GM23248 (cell line): ENCODE measurements around the gene PEAK1.

ENCODE experiments used
- EZH2 ChIP-seq: fragments of 200-600 bp; sonication (generic); IDR thresholded peaks from 2 replicates; pipeline ENCODE4 v1.6.1; 2018; ENCODE audit warnings: antibody characterized with exemption, mild to moderate bottlenecking; ENCODE audit not compliant: insufficient read depth, poor library complexity, severe bottlenecking
- EZH2phosphoT487 ChIP-seq: fragments of 200-600 bp; sonication (generic); IDR thresholded peaks from 2 replicates; pipeline ENCODE4 v1.6.1; 2018; ENCODE audit warnings: antibody characterized with exemption, moderate library complexity, mild to moderate bottlenecking, low read depth; ENCODE audit not compliant: insufficient read depth

- no peak for TF ChIP-seq EZH2
- no peak for TF ChIP-seq EZH2phosphoT487
Observed at GRCh38 chr15:77064539-77065308, 355.2 kb downstream of the PEAK1 start.
